ENCODE measurements around the gene NUBP2.

The NUBP2 gene

DNA sequence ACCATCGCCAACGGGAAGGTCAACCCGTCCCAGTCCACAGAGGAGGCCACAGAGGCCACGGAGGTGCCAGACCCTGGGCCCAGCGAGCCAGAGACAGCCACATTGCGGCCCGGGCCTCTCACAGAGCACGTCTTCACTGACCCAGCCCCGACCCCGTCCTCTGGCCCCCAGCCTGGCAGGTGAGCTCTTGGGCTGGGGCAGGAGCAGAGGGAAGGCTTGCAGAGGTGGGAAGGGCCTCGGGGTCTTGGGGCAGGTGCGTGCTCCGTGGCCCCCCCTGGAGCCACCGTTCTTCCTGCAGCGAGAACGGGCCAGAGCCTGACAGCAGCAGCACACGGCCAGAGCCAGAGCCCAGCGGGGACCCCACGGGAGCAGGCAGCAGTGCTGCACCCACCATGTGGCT lies 16.5 kb upstream of the NUBP2 start:
- in situ Hi-C loops (cut with HindIII; ENCODE audit: low pct_ligation_motif_present, low sequenced_read_pairs): no loop called here
- TF ChIP-seq, protein P1, sequence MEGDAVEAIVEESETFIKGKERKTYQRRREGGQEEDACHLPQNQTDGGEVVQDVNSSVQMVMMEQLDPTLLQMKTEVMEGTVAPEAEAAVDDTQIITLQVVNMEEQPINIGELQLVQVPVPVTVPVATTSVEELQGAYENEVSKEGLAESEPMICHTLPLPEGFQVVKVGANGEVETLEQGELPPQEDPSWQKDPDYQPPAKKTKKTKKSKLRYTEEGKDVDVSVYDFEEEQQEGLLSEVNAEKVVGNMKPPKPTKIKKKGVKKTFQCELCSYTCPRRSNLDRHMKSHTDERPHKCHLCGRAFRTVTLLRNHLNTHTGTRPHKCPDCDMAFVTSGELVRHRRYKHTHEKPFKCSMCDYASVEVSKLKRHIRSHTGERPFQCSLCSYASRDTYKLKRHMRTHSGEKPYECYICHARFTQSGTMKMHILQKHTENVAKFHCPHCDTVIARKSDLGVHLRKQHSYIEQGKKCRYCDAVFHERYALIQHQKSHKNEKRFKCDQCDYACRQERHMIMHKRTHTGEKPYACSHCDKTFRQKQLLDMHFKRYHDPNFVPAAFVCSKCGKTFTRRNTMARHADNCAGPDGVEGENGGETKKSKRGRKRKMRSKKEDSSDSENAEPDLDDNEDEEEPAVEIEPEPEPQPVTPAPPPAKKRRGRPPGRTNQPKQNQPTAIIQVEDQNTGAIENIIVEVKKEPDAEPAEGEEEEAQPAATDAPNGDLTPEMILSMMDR (IDR thresholded peaks at IDR 0.05; ENCODE audit: low read depth, low read length, missing control alignments): no peak
- Histone ChIP-seq H3K27me3 (replicated peaks) (no peaks in the 10 kb centered on the region), H3K27ac (no peak overlapping the region), H3K4me3 (ENCODE audit: low read depth, low read length) (no peak overlapping the region), H3K36me3 (replicated peaks) (peaks cover 76% of the 10 kb centered on the region)
- no peak for DNase-seq

DNA sequence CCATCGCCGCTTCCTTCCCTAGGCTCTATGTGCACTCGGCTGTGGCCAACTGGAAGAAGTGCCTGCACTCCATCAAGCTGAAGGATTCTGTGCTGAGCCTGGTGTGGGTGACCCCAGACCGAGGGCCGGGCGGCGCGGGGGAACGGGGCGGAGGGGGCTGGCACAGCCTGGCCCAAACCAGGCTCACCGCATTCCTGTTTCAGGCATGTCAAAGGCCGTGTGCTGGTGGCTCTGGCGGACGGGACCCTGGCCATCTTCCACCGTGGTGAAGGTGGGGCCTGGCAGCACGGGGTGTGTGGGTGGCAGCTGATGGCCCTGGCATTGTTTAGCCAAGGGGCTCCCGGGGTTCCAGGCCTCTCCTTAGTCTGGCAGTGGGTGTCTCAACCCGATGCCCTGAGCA lies 16.1 kb upstream of the NUBP2 start:
- in situ Hi-C loops (cut with HindIII; ENCODE audit: low pct_ligation_motif_present, low sequenced_read_pairs): no loop called here
- peaks cover 75% of the 10 kb centered on the region for H3K36me3 ChIP-seq (replicated peaks)
- DNase-seq: no peak
- H3K27me3 ChIP-seq (replicated peaks): no peaks in the 10 kb centered on the region
- TF ChIP-seq, protein P1 (IDR thresholded peaks at IDR 0.05; ENCODE audit: low read depth, low read length, missing control alignments): no peak
- no peak overlapping the region for H3K4me3 ChIP-seq (ENCODE audit: low read depth, low read length)
- no peak overlapping the region for H3K27ac ChIP-seq

DNA sequence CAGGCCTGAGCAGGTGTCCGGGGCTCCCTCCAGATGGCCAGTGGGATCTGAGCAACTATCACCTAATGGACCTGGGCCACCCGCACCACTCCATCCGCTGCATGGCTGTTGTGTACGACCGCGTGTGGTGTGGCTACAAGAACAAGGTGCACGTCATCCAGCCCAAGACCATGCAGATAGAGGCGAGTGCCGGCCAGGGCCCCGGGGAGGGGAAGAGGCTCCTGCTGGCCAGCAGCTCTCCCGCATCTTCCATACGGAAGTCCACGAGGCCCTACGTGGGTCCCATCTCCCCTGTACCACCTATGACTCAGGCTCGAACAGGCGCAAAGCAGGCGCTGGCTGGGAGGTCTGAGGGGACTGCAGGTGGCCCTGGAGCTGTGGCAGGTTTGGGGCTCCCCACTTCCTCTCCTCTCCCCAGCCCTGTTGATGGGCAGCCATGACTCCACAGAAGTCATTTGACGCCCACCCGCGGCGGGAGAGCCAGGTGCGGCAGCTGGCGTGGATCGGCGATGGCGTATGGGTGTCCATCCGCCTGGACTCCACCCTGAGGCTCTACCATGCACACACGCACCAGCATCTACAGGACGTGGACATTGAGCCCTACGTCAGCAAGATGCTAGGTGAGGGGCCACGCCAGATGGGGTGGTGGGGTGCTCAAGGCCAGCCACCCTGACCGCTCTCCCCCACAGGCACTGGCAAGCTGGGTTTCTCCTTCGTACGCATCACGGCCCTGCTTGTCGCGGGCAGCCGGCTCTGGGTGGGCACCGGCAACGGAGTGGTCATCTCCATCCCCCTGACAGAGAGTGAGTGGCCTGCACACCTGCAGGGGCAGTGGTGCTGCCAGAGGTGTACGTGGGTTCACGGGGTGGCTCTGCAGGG lies 15.4 kb upstream of the NUBP2 start:
- Histone ChIP-seq H3K27ac (no peak overlapping the region), H3K36me3 (replicated peaks) (peaks cover 69% of the 10 kb centered on the region)

DNA sequence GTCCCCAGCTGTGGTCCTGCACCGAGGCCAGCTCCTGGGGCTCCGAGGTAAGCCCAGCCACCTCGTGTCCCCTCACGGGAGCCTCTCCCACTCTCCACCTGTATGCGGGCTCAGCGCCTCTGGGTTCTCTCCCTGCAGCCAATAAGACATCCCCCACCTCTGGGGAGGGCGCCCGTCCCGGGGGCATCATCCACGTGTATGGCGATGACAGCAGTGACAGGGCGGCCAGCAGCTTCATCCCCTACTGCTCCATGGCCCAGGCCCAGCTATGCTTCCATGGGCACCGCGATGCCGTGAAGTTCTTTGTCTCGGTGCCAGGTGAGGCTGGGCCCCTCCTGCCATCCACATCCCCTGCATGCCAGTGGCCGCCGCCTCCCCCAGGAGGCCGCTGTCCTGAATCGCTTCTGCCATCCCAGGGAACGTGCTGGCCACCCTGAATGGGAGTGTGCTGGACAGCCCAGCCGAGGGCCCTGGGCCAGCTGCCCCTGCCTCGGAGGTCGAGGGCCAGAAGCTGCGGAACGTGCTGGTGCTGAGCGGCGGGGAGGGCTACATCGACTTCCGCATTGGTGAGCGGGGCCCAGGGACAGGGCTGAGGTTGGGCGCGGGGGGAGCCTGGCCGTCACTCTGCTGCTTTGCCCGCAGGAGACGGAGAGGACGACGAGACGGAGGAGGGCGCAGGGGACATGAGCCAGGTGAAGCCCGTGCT lies 14.5 kb upstream of the NUBP2 start:
- TF ChIP-seq, protein P1 (IDR thresholded peaks at IDR 0.05; ENCODE audit: low read depth, low read length, missing control alignments): no peak
- Histone ChIP-seq H3K27me3 (replicated peaks) (no peaks in the 10 kb centered on the region), H3K4me3 (ENCODE audit: low read depth, low read length) (no peak overlapping the region), H3K27ac (no peak overlapping the region), H3K36me3 (replicated peaks) (peaks cover 60% of the 10 kb centered on the region)
- in situ Hi-C loops (cut with HindIII; ENCODE audit: low pct_ligation_motif_present, low sequenced_read_pairs): no loop called here
- no peak for DNase-seq

More for the DNA sequence above, 15.4 kb upstream of the NUBP2 start:
- no peak overlapping the region for H3K4me3 ChIP-seq (ENCODE audit: low read depth, low read length)
- in situ Hi-C loops (cut with HindIII; ENCODE audit: low pct_ligation_motif_present, low sequenced_read_pairs): no loop called here
- no peaks in the 10 kb centered on the region for H3K27me3 ChIP-seq (replicated peaks)
- no peak for DNase-seq
- TF ChIP-seq, protein P1 (IDR thresholded peaks at IDR 0.05; ENCODE audit: low read depth, low read length, missing control alignments): no peak

DNA sequence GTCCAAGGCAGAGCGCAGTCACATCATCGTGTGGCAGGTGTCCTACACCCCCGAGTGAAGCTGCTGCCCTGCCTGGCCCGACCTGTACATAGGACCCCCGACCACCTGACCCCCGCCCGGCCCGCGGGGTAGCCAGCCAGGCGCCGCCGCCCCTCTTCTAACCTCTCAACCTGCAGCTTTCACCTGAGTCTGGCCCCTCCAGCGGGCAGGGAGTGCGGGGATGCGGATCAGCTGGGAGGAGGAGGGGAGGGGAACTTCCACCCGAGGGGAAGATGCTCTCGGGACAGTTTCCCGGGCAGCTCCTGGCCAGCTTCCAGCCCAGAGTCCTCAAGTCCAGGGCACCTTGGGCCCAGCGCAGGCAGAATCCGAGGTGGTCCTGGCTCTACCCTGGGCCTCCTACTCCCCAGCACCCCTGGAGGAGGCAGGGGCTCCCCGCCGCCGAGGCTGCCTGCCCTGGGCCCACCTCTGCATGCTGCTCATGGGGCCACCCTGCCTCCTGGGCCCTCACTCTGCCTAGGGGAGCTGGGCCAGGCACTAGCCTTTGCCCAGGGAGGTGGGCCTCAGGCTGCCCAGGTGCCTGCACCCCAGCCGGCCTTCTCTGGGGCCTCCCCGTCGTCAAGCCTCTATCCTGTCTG lies 13.9 kb upstream of the NUBP2 start:
- no peak for DNase-seq
- no peak overlapping the region for H3K27ac ChIP-seq
- TF ChIP-seq, protein P1 (IDR thresholded peaks at IDR 0.05; ENCODE audit: low read depth, low read length, missing control alignments): no peak
- no peak overlapping the region for H3K4me3 ChIP-seq (ENCODE audit: low read depth, low read length)
- no peaks in the 10 kb centered on the region for H3K27me3 ChIP-seq (replicated peaks)
- in situ Hi-C loops (cut with HindIII; ENCODE audit: low pct_ligation_motif_present, low sequenced_read_pairs): no loop called here
- H3K36me3 ChIP-seq (replicated peaks): peaks cover 57% of the 10 kb centered on the region

Measured in brain microvascular endothelial cell (primary cell).